H1 (cell line): ENCODE data around the gene MED16. TPM values are rescaled to one million over a fixed set of nuclear protein-coding genes. Genes with fewer than 3 reads are reported as not detected.
A peak's percentile ranks its signal among the peaks of the same experiment; 100 is the strongest.

Experiments used
- CTCF ChIA-PET: fragments of 300-600 bp; sonication (Branson Sonifier 250); formaldehyde crosslinking; loops from one replicate; lab custom pipeline; 2021; ENCODE audit not compliant: partially characterized antibody; lab: Charles Lee
- POLR2A ChIA-PET: fragments of 300-600 bp; sonication (Branson Sonifier 250); formaldehyde crosslinking; loops from one replicate; lab custom pipeline; 2021; ENCODE audit warnings: inconsistent platforms; ENCODE audit not compliant: partially characterized antibody; lab: Charles Lee
- DNase-seq, 2 experiments: peaks; one replicate each; pipeline versions ENCODE4 v3.0.0 to v3.0.0-alpha.2; 2010 to 2022; ENCODE audit warnings: low spot score in 2 of 2, low read depth in 1 of 2, mixed read lengths in 1 of 2
- FAIRE-seq: peaks from 2 replicates; lab custom pipeline; 2011; peaks lifted over from hg19 to GRCh38; lab: Jason Lieb, UNC
- H2AFZ ChIP-seq: 2 replicates; pipeline ENCODE4 v1.8.1; 2012; ENCODE audit warnings: low read length, inconsistent platforms
- H2AK5ac ChIP-seq: 2 replicates; pipeline ENCODE4 v1.6.1; 2013; ENCODE audit warnings: low read depth, low read length
- H2BK120ac ChIP-seq: replicated peaks from 2 replicates; pipeline ENCODE3; 2013; ENCODE audit warnings: low read depth, low read length, inconsistent platforms
- H2BK12ac ChIP-seq: 2 replicates; pipeline ENCODE4 v1.6.1; 2013; ENCODE audit warnings: low read depth, low read length
- H2BK15ac ChIP-seq: 2 replicates; pipeline ENCODE4 v1.6.1; 2013; ENCODE audit warnings: low read length
- H2BK20ac ChIP-seq: 2 replicates; pipeline ENCODE4 v1.6.1; 2013; ENCODE audit warnings: low read length
- H2BK5ac ChIP-seq: 2 replicates; pipeline ENCODE4 v1.6.1; 2013; ENCODE audit warnings: low read depth, low read length
- H3K14ac ChIP-seq: 2 replicates; pipeline ENCODE4 v1.6.1; 2013; ENCODE audit warnings: inconsistent platforms; ENCODE audit not compliant: insufficient read length
- H3K18ac ChIP-seq: 2 replicates; pipeline ENCODE4 v1.6.1; 2013; ENCODE audit warnings: low read length; ENCODE audit errors: extremely low read depth
- H3K23ac ChIP-seq: 2 replicates; pipeline ENCODE4 v1.6.1; 2013; ENCODE audit warnings: inconsistent platforms; ENCODE audit not compliant: insufficient read length
- H3K23me2 ChIP-seq: 2 replicates; pipeline ENCODE4 v1.6.1; 2013; ENCODE audit warnings: low read depth, low read length
- H3K27ac ChIP-seq: 2 replicates; pipeline ENCODE4 v1.6.1; 2011; ENCODE audit warnings: low read depth, low read length, inconsistent platforms
- H3K27me3 ChIP-seq, 4 experiments: replicated peaks in 1 of 4; 1 replicate in 1 of 4; 2 replicates in 3 of 4; pipeline versions ENCODE4 v1.6.1 to v1.8.1; 2011 to 2013; ENCODE audit warnings: low read length in 3 of 4, mild to moderate bottlenecking in 3 of 4, inconsistent platforms in 2 of 4, mixed read lengths in 2 of 4, moderate library complexity in 1 of 4; ENCODE audit not compliant: control insufficient read depth in 3 of 4, insufficient read depth in 3 of 4; ENCODE audit errors: extremely low read depth in 1 of 4
- H3K36me3 ChIP-seq, 4 experiments: 2 replicates each; pipeline versions ENCODE4 v1.6.1 to v1.8.1; 2011 to 2013; ENCODE audit warnings: mild to moderate bottlenecking in 4 of 4, low read length in 3 of 4, moderate library complexity in 2 of 4, control low read depth in 1 of 4, inconsistent platforms in 1 of 4; ENCODE audit not compliant: insufficient read depth in 4 of 4, control insufficient read depth in 2 of 4
- H3K4ac ChIP-seq: replicated peaks from 2 replicates; pipeline ENCODE3; 2013; ENCODE audit warnings: low read length, low read depth, mixed read lengths, inconsistent platforms; ENCODE audit not compliant: insufficient read length
- H3K4me1 ChIP-seq, 4 experiments: replicated peaks in 1 of 4; 1 replicate in 1 of 4; 2 replicates in 3 of 4; pipeline versions ENCODE4 v1.6.1 to v1.8.1; 2011 to 2013; ENCODE audit warnings: low read length in 3 of 4, inconsistent platforms in 2 of 4, mixed read lengths in 1 of 4; ENCODE audit not compliant: insufficient read depth in 4 of 4, control insufficient read depth in 3 of 4
- H3K4me2 ChIP-seq, 2 experiments: 2 replicates each; pipeline versions ENCODE4 v1.6.1 to v1.8.1; 2011 to 2013; ENCODE audit warnings: low read depth in 2 of 2, low read length in 2 of 2, control low read depth in 1 of 2, inconsistent platforms in 1 of 2, mild to moderate bottlenecking in 1 of 2; ENCODE audit not compliant: insufficient read depth in 1 of 2
- H3K4me3 ChIP-seq, 4 experiments: fragments of 200-600, 300-600 bp in 1 of 4; sonication (generic), shearing (Covaris generic), sonication (Bioruptor Twin) in 1 of 4; 2 replicates each; pipeline versions ENCODE4 v1.5.1 to v1.8.1; 2011 to 2016; ENCODE audit warnings: low read length in 4 of 4, low read depth in 3 of 4, control low read depth in 2 of 4, inconsistent platforms in 2 of 4, mild to moderate bottlenecking in 2 of 4, mixed read lengths in 1 of 4, moderate library complexity in 1 of 4; ENCODE audit not compliant: insufficient read depth in 2 of 4; ENCODE audit errors: extremely low read depth in 1 of 4
- H3K56ac ChIP-seq: replicated peaks from 2 replicates; pipeline ENCODE3; 2013; ENCODE audit warnings: low read depth, mild to moderate bottlenecking, mixed read lengths, low read length, inconsistent platforms; ENCODE audit not compliant: insufficient read length
- H3K79me1 ChIP-seq: 2 replicates; pipeline ENCODE4 v1.6.1; 2013; ENCODE audit warnings: low read depth, low read length, control low read depth
- H3K79me2 ChIP-seq, 2 experiments: 2 replicates each; pipeline versions ENCODE4 v1.6.1 to v1.8.1; 2012 to 2013; ENCODE audit warnings: low read length in 2 of 2, mild to moderate bottlenecking in 2 of 2, inconsistent platforms in 1 of 2; ENCODE audit not compliant: insufficient read depth in 2 of 2, control insufficient read depth in 1 of 2
- H3K9ac ChIP-seq, 4 experiments: replicated peaks in 1 of 4; 1 replicate in 1 of 4; 2 replicates in 3 of 4; pipeline versions ENCODE4 v1.6.1 to v1.8.1; 2011 to 2013; ENCODE audit warnings: low read depth in 3 of 4, low read length in 3 of 4, control low read depth in 2 of 4, mild to moderate bottlenecking in 2 of 4, moderate library complexity in 2 of 4, inconsistent platforms in 1 of 4; ENCODE audit errors: extremely low read depth in 1 of 4
- H3K9me3 ChIP-seq, 2 experiments: 2 replicates each; pipeline versions ENCODE4 v1.6.1 to v1.8.1; 2012 to 2013; ENCODE audit warnings: mild to moderate bottlenecking in 2 of 2, moderate library complexity in 2 of 2, control low read depth in 1 of 2, inconsistent platforms in 1 of 2, low read depth in 1 of 2, low read length in 1 of 2, mixed read lengths in 1 of 2; ENCODE audit not compliant: insufficient read depth in 2 of 2
- H4K20me1 ChIP-seq, 2 experiments: replicated peaks in 1 of 2; 2 replicates each; pipeline versions ENCODE3 to v1.8.1; 2011 to 2013; ENCODE audit warnings: inconsistent platforms in 2 of 2, low read length in 2 of 2, mild to moderate bottlenecking in 1 of 2; ENCODE audit not compliant: insufficient read depth in 2 of 2, control insufficient read depth in 1 of 2
- H4K5ac ChIP-seq: 2 replicates; pipeline ENCODE4 v1.6.1; 2013; ENCODE audit warnings: low read length, low read depth, mixed read lengths, inconsistent platforms; ENCODE audit not compliant: insufficient read length
- H4K8ac ChIP-seq: 2 replicates; pipeline ENCODE4 v1.8.0; 2013; ENCODE audit warnings: mild to moderate bottlenecking, moderate library complexity, low read length, inconsistent platforms; ENCODE audit not compliant: insufficient read depth; ENCODE audit errors: extremely low read depth
- H4K91ac ChIP-seq: replicated peaks from 2 replicates; pipeline ENCODE3; 2013; ENCODE audit warnings: low read length, mixed read lengths, inconsistent platforms; ENCODE audit not compliant: insufficient read length
- KDM1A ChIP-seq: fragments of 200-600, 300-600 bp; sonication (generic); IDR thresholded peaks from 2 replicates; pipeline ENCODE4 v1.7.1; 2016; ENCODE audit warnings: mild to moderate bottlenecking, low read length, borderline replicate concordance
- KDM5A ChIP-seq: fragments of 200-600 bp; IDR thresholded peaks from 2 replicates; pipeline ENCODE4 v1.7.1; 2012; ENCODE audit warnings: mild to moderate bottlenecking, low read length, inconsistent platforms, mixed read lengths
- MAFK ChIP-seq: IDR thresholded peaks from 2 replicates; pipeline ENCODE4 v1.6.1; 2012; ENCODE audit warnings: low read depth, mild to moderate bottlenecking, improper control_type of control experiment, low read length
- RAD21 ChIP-seq, 2 experiments: IDR thresholded peaks in 1 of 2; conservative IDR thresholded peaks in 1 of 2; 2 replicates each; pipeline ENCODE4 v1.6.1; 2011; ENCODE audit warnings: low read depth in 2 of 2, low read length in 2 of 2, improper control_type of control experiment in 1 of 2, inconsistent platforms in 1 of 2, mild to moderate bottlenecking in 1 of 2, moderate library complexity in 1 of 2
- SAP30 ChIP-seq: fragments of 300-600 bp; sonication (generic); IDR thresholded peaks from 2 replicates; pipeline ENCODE4 v1.7.1; 2012; ENCODE audit warnings: low read length, moderate library complexity, mild to moderate bottlenecking, inconsistent platforms; ENCODE audit not compliant: insufficient read depth, insufficient replicate concordance
- SP4 ChIP-seq: IDR thresholded peaks from 2 replicates; pipeline ENCODE4 v1.6.1; 2012; ENCODE audit warnings: low read length, inconsistent platforms
- WGBS, 2 experiments: shearing (Covaris generic) in 1 of 2; methylation state at CpG; one replicate each; pipeline versions ENCODE4 v1.1.6 to v1.1.7; 2013 to 2015; ENCODE audit warnings: low lambda C conversion rate in 2 of 2, mixed read lengths in 2 of 2, inconsistent platforms in 1 of 2, low coverage in 1 of 2, missing lambda C conversion rate in 1 of 2; ENCODE audit not compliant: insufficient replicate concordance in 2 of 2, insufficient coverage in 1 of 2, insufficient read length in 1 of 2; ENCODE audit errors: extremely low coverage in 1 of 2, missing lambda C conversion rate in 1 of 2; 5-methylcytosine and 5-hydroxymethylcytosine counted together
- polyA plus RNA-seq, 7 experiments: library from polyadenylated mRNA; depleted of rRNA in 3 of 7; stranded (reverse) in 5 of 7; unstranded in 2 of 7; fragments of >200 nt in 5 of 7; fragments of 200-250 nt in 2 of 7; gene quantifications; 1 replicate in 5 of 7; 2 replicates in 1 of 7; 4 replicates in 1 of 7; pipeline versions ENCODE4 v1.2.1 to v1.2.3, GENCODE V29; 2011 to 2013; ENCODE audit warnings: missing spikeins in 2 of 7, mixed read lengths in 2 of 7
- total RNA-seq: library from RNA; stranded (reverse); fragmentation: NEBNext Ultra II Directional; extraction: Animal tissue kit (Norgen Biotek cat#: 25700); gene quantifications from 2 replicates; pipeline ENCODE4 v1.2.1, GENCODE V29; 2021
- TF ChIP-seq, protein P1 (sequence below), 3 experiments: IDR thresholded peaks; 1 replicate in 2 of 3; 2 replicates in 1 of 3; pipeline versions ENCODE4 v1.5.1 to v1.6.1; 2011; ENCODE audit warnings: low read length in 3 of 3, mild to moderate bottlenecking in 3 of 3, inconsistent platforms in 2 of 3, low read depth in 1 of 3, moderate library complexity in 1 of 3; ENCODE audit not compliant: insufficient read depth in 1 of 3; ENCODE audit errors: control extremely low read depth in 1 of 3

MED16 gene
- total and polyA plus RNA-seq, 2 of the 8 experiments (the other 6 are each of a cell fraction or from before 2014, with no cell fraction given) = 51.0 to 67.2 TPM

DNA sequence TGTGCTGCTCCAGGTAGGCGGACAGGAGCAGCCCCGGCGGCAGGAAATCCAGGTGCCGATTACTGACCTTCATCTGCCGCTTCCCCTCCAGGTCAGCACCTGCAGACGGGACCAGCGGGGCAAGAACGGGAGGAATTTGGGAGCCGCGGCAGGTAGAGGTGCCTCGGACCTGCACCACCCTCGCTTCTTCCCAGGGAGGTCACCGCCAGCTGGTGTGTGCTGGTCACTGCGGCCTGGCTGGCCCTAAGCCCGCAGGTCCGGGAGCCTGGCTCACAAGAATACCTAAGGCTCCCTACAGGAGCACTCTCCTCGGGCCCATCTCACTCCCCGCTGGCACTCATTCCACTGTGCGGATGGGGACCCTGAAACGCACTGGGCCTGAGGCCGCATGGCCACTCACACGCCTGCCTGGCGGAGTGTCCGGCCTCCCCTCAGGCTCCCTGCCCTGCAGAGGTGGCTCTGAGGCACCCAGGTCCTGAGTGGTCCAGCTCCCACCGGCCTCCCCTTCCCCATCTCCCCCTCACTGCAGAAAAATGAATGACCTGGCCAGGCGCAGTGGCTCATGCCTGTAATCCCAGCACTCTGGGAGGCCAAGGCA lies 4.6 kb upstream of the MED16 start:
- Histone ChIP-seq H3K56ac (no peak overlapping the region), H2BK20ac (no peak overlapping the region), H3K23ac (no peak overlapping the region), H2BK12ac (no peak overlapping the region), H3K79me2 (no peaks in the 10 kb centered on the region; a peak in 1 of 4 replicates), H3K4me1 (peaks cover 0 to 11% (median 5%) of the 10 kb centered on the region in 4 experiments; a peak in 5 of 7 replicates), H3K18ac (no peak overlapping the region), H3K23me2 (peaks cover 3% of the 10 kb centered on the region; the same call in 1 of the 2 replicates), H4K5ac (no peak overlapping the region), H4K20me1 (peaks cover 10 to 19% of the 10 kb centered on the region in 2 experiments), H3K27ac (no peak overlapping the region), H3K9me3 (no peaks in the 10 kb centered on the region), H3K4ac (no peak overlapping the region), H3K27me3 (no peaks in the 10 kb centered on the region), H3K14ac (no peak overlapping the region), H3K79me1 (no peaks in the 10 kb centered on the region), H2AK5ac (no peak overlapping the region), H3K36me3 (peaks cover 0 to 13% (median 2%) of the 10 kb centered on the region in 4 experiments; a peak in 2 of 8 replicates), H3K9ac (no peak overlapping the region), H2BK15ac (no peak overlapping the region), H4K91ac (no peak overlapping the region), H4K8ac (no peak overlapping the region), H2BK120ac (no peak overlapping the region), H3K4me2 (no peak overlapping the region), H2AFZ (no peak overlapping the region), H3K4me3 (no peak overlapping the region), H2BK5ac (no peak overlapping the region)
- POLR2A ChIA-PET = interaction anchor here (1.0 to 1.9 kb wide), 5 partner anchors 8 to 97 kb away, joined by 3 to 5 read pairs (median 4); no protein-coding TSS in a partner anchor
- FAIRE-seq = no peak
- TF ChIP-seq SAP30 (no peak), KDM5A (no peak), MAFK (no peak), SP4 (no peak), KDM1A (no peak), RAD21 (IDR thresholded peaks at IDR 0.05 in 1 of 2, conservative IDR thresholded peaks at IDR 0.05 in 1 of 2; ENCODE audit: low read depth in 2 of 2, low read length in 2 of 2) (0 out of 4 replicates have a peak, but pooled peaks of 1 of the 2 experiments have one; percentile 3)
- TF ChIP-seq, protein P1, sequence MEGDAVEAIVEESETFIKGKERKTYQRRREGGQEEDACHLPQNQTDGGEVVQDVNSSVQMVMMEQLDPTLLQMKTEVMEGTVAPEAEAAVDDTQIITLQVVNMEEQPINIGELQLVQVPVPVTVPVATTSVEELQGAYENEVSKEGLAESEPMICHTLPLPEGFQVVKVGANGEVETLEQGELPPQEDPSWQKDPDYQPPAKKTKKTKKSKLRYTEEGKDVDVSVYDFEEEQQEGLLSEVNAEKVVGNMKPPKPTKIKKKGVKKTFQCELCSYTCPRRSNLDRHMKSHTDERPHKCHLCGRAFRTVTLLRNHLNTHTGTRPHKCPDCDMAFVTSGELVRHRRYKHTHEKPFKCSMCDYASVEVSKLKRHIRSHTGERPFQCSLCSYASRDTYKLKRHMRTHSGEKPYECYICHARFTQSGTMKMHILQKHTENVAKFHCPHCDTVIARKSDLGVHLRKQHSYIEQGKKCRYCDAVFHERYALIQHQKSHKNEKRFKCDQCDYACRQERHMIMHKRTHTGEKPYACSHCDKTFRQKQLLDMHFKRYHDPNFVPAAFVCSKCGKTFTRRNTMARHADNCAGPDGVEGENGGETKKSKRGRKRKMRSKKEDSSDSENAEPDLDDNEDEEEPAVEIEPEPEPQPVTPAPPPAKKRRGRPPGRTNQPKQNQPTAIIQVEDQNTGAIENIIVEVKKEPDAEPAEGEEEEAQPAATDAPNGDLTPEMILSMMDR (IDR thresholded peaks at IDR 0.05; ENCODE audit: control extremely low read depth in 1 of 3, insufficient read depth in 1 of 3, low read depth in 1 of 3, low read length in 3 of 3) = peak in 2 of 3 experiments; percentile 49 to 51; a peak in 2 of 4 replicates
- CTCF ChIA-PET = interaction anchor here (0.8 to 2.2 kb wide), 10 partner anchors 9 to 312 kb away, joined by 3 to 9 read pairs (median 4); partner anchors contain the start of gene AZU1
- 83% methylated on average over 24 of the region's 26 CpGs; no CpG with 5 or more reads in 1 of the 2 experiments for WGBS, 2 experiments
- peak in 1 of 2 experiments; percentile 69 for DNase-seq
